NB4 (cell line): Measurements from ENCODE around the gene MBOAT1.
A peak's percentile ranks its signal among the peaks of the same experiment; 100 is the strongest.

Source experiments
- DNase-seq: peaks from one replicate; pipeline ENCODE4 v3.0.0; 2010; ENCODE audit warnings: low read depth
- H3K4me3 ChIP-seq: one replicate; pipeline ENCODE4 v1.5.1; 2011; ENCODE audit warnings: mild to moderate bottlenecking, low read depth, low read length, moderate library complexity
- MYC ChIP-seq: IDR thresholded peaks from 2 replicates; pipeline ENCODE4 v1.6.1; 2011; ENCODE audit warnings: low read depth, low read length
- POLR2A ChIP-seq: IDR thresholded peaks from 2 replicates; pipeline ENCODE4 v1.6.1; 2011; ENCODE audit warnings: mild to moderate bottlenecking; ENCODE audit not compliant: insufficient read length; ENCODE audit errors: extremely low read depth
- TF ChIP-seq, protein P1 (sequence below): IDR thresholded peaks from 2 replicates; pipeline ENCODE4 v1.6.1; 2011; ENCODE audit warnings: low read depth, low read length
- TF ChIP-seq, protein P2 (sequence below): IDR thresholded peaks from one replicate; pipeline ENCODE4 v1.5.1; 2012; ENCODE audit warnings: low read depth, low read length

The MBOAT1 gene

DNA sequence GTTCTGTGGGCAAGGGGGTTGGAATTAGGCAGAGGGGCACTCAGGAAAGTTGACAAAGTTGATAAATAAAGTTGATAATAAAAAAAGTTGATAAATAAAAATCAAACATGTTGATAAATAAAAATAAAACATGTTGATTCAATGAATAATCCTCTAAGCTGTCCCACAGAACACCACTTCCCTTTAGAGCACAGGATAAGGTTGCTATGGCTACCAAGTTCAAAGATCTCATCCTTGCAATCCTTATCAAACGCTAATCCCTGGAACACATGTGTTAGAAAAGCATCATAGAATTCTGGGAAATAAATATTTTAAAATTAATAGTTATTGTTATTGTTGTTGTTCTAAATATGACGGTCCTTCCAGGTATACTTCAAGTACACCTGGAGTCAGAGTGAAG lies 33.9 kb downstream of the MBOAT1 start:
- no peak overlapping the region for H3K4me3 ChIP-seq
- TF ChIP-seq MYC (no peak), POLR2A (no peak)
- TF ChIP-seq, protein P1, sequence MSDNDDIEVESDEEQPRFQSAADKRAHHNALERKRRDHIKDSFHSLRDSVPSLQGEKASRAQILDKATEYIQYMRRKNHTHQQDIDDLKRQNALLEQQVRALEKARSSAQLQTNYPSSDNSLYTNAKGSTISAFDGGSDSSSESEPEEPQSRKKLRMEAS, result no peak
- TF ChIP-seq, protein P2, sequence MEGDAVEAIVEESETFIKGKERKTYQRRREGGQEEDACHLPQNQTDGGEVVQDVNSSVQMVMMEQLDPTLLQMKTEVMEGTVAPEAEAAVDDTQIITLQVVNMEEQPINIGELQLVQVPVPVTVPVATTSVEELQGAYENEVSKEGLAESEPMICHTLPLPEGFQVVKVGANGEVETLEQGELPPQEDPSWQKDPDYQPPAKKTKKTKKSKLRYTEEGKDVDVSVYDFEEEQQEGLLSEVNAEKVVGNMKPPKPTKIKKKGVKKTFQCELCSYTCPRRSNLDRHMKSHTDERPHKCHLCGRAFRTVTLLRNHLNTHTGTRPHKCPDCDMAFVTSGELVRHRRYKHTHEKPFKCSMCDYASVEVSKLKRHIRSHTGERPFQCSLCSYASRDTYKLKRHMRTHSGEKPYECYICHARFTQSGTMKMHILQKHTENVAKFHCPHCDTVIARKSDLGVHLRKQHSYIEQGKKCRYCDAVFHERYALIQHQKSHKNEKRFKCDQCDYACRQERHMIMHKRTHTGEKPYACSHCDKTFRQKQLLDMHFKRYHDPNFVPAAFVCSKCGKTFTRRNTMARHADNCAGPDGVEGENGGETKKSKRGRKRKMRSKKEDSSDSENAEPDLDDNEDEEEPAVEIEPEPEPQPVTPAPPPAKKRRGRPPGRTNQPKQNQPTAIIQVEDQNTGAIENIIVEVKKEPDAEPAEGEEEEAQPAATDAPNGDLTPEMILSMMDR, result no peak
- no peak for DNase-seq

DNA sequence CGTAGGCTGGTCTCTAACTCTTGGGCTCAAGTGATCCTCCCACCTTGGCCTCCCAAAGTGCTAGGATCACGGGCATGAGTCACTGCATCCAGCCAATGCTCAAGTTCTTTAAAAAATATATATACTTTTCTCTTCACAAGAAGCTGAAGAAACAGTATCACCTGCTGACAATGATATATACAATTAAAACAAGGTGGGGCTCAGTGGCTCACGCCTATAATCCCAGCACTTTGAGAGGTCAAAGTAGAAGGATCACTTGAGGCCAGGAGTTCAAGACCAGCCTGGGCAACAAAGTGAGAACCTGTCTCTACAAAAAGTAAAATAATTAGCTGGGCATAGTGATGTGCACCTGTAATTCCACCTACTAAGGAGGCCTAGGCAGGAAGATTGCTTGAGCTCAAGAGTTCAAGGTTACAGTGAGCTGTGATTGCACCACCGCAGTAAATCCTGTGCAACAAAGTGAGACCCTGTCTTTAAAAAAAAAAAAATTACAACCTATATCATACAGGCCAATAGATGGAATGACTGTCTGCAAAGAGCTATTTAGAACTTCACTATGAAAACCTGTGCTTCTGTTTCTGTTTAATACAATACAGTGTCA lies 36.4 kb downstream of the MBOAT1 start:
- TF ChIP-seq, protein P2, result no peak
- TF ChIP-seq POLR2A, result no peak
- H3K4me3 ChIP-seq, result no peak overlapping the region
- no peak for DNase-seq

DNA sequence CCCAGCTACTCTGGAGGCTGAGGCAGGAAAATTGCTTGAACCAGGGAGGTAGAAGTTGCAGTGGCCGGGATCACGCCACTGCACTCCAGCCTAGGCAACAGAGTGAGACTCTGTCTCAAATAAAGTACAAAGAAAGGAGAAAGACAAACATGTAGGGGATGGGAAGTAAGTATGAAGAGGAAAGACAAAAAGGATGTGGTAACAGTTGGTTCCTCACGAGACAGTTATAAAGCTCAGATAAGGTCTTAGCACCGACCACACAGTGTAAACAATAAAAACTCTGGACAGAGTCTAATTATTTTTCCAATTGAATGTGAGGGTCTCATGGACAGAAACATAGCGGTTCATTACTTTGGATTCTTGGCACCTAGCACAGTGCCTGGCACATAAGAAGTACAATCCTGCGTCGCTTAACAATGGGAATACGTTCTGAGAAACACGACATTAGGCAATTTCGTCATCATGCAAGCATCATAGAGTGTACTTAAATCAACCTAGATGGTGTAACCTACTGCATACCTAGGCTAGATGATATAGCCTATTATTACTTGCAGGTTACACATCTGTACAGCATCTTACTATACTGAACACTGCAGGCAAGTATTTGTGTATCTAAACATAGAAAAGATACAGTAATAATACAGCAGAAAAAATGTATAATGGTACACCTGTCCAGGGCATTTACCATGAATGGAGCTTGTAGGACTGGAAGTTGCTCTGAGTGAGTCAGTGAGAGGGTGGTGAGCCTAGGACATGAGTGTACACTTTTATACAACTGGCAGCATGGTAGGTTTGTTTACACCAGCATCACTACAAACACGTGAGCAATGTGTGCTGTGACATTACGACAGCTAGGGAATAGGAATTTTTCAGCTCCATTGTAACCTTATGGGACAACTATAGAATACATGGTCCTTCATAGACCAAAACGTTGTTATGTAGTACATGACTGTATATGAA lies 38.2 kb downstream of the MBOAT1 start:
- DNase-seq, result peak; percentile 81
- TF ChIP-seq POLR2A, result no peak
- TF ChIP-seq, protein P2, result no peak
- no peak for TF ChIP-seq MYC
- TF ChIP-seq, protein P1, result no peak
- H3K4me3 ChIP-seq, result peak overlapping the region; percentile 43

DNA sequence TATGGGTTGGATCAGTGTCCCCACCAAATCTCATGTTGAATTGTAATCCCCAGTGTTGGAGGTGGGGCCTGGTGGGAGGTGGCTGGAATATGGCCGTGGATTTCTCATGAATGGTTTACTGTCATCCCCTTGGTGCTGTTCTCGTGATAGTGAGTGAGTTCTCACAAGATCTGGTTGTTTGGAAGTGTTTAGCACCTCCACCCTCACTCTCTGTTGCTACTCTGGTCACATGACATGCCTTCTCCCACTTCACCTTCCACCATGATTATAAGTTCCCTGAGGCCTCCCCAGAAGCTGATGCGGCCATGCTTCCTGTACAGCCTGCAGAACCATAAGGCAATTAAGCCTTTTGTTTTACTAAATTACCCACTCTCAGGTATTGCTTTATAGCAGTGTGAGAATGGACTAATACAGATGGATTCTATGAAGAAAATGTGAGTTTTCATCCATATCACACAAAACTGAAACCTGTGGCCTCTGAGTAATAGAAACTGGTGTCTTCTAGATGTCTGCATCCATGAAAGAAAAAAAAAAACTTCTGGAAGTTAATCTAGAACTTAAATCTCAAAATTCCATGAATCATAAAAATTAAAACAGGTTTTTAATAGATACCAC lies 39.3 kb downstream of the MBOAT1 start:
- TF ChIP-seq, protein P2, result no peak
- TF ChIP-seq, protein P1, result no peak
- TF ChIP-seq MYC (no peak), POLR2A (no peak)
- no peak overlapping the region for H3K4me3 ChIP-seq
- DNase-seq, result no peak

DNA sequence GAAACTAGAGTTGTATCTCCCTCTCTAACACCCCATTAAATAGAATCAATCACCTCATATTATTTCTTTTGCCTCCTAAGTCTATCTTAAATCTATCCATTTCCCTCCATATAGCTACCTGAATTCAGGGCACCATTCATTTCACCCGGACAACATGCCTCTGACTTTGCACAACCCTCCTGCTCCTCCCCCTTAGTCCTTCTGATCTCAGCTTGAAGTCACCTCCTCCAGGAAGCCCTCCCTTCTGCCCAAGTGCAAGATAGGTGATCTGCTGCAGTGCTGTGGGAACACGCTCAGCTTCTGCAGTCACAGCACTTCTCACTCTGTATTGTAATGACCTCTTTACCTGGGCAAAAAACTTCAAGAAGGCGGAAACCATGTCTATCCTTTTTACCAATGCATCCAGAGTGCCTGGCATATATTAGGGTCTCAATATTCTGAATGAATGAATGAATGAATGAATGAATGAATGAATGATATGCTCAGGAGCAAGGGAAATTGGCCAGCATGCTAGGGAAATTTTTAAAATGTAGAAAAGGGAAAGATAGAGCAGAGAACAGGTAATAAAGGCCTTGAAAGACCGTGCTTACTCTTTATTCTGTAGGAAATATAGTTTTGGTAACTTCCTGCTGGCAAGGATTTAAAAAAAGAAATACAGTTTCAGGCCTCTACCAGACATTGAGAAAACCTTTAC lies 41.7 kb downstream of the MBOAT1 start:
- DNase-seq, result peak; percentile 40
- TF ChIP-seq POLR2A (no peak), MYC (no peak)
- TF ChIP-seq, protein P1, result no peak
- TF ChIP-seq, protein P2, result no peak
- no peak overlapping the region for H3K4me3 ChIP-seq
